ENCODE results near the gene ZNF792. TPM values are rescaled to one million over a fixed set of nuclear protein-coding genes. Genes with fewer than 3 reads are reported as not detected.

The ZNF792 gene
- total and polyA plus RNA-seq, 8 donors: 1.0 to 6.4 (median 2.5) TPM

GRCh38 chr19:34991542-34992333 is 27.7 kb upstream of the ZNF792 start:
- Histone ChIP-seq H3K4me3 (no peak overlapping the region), H3K36me3 (no peaks in the 10 kb centered on the region), H3K9me3 (no peaks in the 10 kb centered on the region), H3K4me1 (peaks cover 13 to 29% (median 23%) of the 10 kb centered on the region in 3 donors), H3K27me3 (no peaks in the 10 kb centered on the region), H3K27ac (no peak overlapping the region)
- 87 to 88% methylated on average over 8 of the region's 8 CpGs for WGBS, 2 donors
- intact Hi-C loops (cut with DNase I): no loop called here
- no peak for FAIRE-seq
- TF ChIP-seq CTCF (IDR thresholded peaks at IDR 0.05): no peak
- DNase-seq: peak in 2 of 6 donors; percentile 3 to 6
- no peak for ATAC-seq

DNA sequence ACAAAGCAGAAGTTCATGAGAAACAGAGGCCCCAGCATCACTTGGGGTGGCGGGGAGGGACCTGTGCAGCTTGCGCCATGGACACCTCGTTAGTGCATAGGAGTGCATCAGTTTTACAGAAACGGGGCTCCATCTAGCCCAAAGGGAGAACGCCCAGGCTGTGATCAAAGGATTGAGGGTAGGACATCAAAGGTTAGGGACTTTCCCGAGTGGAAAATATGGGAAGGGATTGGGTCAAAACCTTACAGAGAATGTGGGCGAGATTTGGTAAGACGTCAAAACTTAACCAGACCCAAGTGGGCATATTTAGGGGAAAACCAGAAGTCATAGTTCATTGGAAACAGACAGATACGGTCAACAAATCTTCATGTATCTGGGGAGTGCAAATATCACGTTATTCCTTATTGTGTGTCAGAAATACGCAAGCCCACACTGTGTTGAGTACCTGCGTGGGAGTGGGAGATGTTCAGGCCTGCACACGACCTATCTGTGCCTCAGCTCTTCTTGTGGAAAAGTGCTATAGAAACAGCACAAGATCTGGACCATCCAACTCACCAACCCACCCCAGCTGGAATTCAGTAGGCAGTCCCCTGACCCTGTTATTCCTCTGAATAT is 26.7 kb upstream of the ZNF792 start:
- DNase-seq: peak in 3 of 6 donors; percentile 1 to 7 (median 6)
- intact Hi-C loops (cut with DNase I): no loop called here
- H3K27me3 ChIP-seq: no peaks in the 10 kb centered on the region
- H3K9me3 ChIP-seq: no peaks in the 10 kb centered on the region
- TF ChIP-seq CTCF (IDR thresholded peaks at IDR 0.05): no peak
- no peak overlapping the region for H3K27ac ChIP-seq
- 84 to 88% methylated on average over 13 of the region's 13 CpGs for WGBS, 2 donors
- no peaks in the 10 kb centered on the region for H3K36me3 ChIP-seq
- no peak for ATAC-seq
- H3K4me1 ChIP-seq: peaks cover 13 to 30% (median 23%) of the 10 kb centered on the region in 3 donors
- H3K4me3 ChIP-seq: no peak overlapping the region
- no peak for FAIRE-seq

DNA sequence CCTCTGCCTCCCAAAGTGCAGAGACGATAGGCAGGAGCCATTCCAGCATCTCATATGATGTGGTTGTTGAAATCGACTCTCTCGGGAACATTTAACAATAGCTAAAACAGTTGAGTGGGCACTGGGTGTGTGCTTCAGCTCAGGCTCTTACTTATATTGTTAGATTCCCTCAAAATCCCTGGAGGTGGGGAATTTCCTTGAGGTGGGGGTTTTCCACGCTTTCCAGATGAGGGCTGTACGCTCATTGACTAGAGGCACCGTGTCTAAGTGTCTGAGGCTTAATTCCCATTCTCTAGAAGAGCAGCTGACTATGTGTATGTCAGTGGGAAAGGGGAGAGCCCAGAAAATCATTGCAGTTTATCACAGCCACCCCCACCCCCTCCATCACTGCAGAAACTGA is 25.3 kb upstream of the ZNF792 start:
- Histone ChIP-seq H3K4me1 (peaks cover under 1 to 17% (median 10%) of the 10 kb centered on the region in 3 donors), H3K36me3 (no peaks in the 10 kb centered on the region), H3K27me3 (no peaks in the 10 kb centered on the region), H3K9me3 (no peaks in the 10 kb centered on the region), H3K4me3 (no peak overlapping the region), H3K27ac (no peak overlapping the region)
- no peak for DNase-seq
- TF ChIP-seq CTCF (IDR thresholded peaks at IDR 0.05): no peak
- intact Hi-C loops (cut with DNase I): no loop called here
- no peak for ATAC-seq
- FAIRE-seq: no peak
- WGBS, 2 donors: 86 to 89% methylated on average over 6 of the region's 6 CpGs

GRCh38 chr19:34988119-34988518 is 24.1 kb upstream of the ZNF792 start:
- Histone ChIP-seq H3K9me3 (no peaks in the 10 kb centered on the region), H3K27ac (no peak overlapping the region), H3K4me1 (peaks cover 0 to 13% (median 7%) of the 10 kb centered on the region in 3 donors), H3K4me3 (no peak overlapping the region), H3K27me3 (no peaks in the 10 kb centered on the region), H3K36me3 (no peaks in the 10 kb centered on the region)
- peak in 3 of 4 donors; percentile 45 to 77 (median 68) for ATAC-seq
- intact Hi-C loops (cut with DNase I): no loop called here
- TF ChIP-seq CTCF (IDR thresholded peaks at IDR 0.05): no peak
- FAIRE-seq: no peak
- WGBS, 2 donors: 97 to 100% methylated on average over 1 of the region's 1 CpG
- peak in 3 of 6 donors; percentile 5 to 27 (median 10) for DNase-seq
